Neural progenitor cell (in vitro differentiated cells): Measurements from ENCODE around the gene KCTD13. TPM values are rescaled to one million over a fixed set of nuclear protein-coding genes. Genes with fewer than 3 reads are reported as not detected.

Experiments used
- DNase-seq: peaks from one replicate; pipeline ENCODE4 v3.0.0-alpha.2; 2016; ENCODE audit warnings: low spot score
- H2AFZ ChIP-seq: fragments of 200-600 bp; sonication (generic); replicated peaks from 2 replicates; pipeline ENCODE4 v1.6.1; 2016; ENCODE audit warnings: antibody characterized with exemption
- H3F3A ChIP-seq: fragments of 200-600 bp; sonication (generic); 2 replicates; pipeline ENCODE4 v1.6.1; 2016; ENCODE audit warnings: antibody characterized with exemption, low read depth
- H3K27ac ChIP-seq: fragments of 200-600 bp; sonication (generic); 2 replicates; pipeline ENCODE4 v1.5.1; 2016; ENCODE audit warnings: mild to moderate bottlenecking
- H3K27me3 ChIP-seq: fragments of 200-600 bp; sonication (generic); 2 replicates; pipeline ENCODE4 v1.6.1; 2016; ENCODE audit warnings: mild to moderate bottlenecking, moderate library complexity
- H3K36me3 ChIP-seq: fragments of 200-600 bp; sonication (generic); 2 replicates; pipeline ENCODE4 v1.5.1; 2016
- H3K4me1 ChIP-seq: fragments of 200-600 bp; sonication (generic); 2 replicates; pipeline ENCODE4 v1.6.1; 2016; ENCODE audit warnings: mixed run types
- H3K4me2 ChIP-seq: fragments of 200-600 bp; sonication (generic); 2 replicates; pipeline ENCODE4 v1.6.1; 2016
- H3K4me3 ChIP-seq: fragments of 200-600 bp; sonication (generic); 2 replicates; pipeline ENCODE4 v1.5.1; 2016
- H3K79me2 ChIP-seq: fragments of 200-600 bp; sonication (generic); 2 replicates; pipeline ENCODE4 v1.6.1; 2016; ENCODE audit warnings: low read depth
- H3K9ac ChIP-seq: fragments of 200-600 bp; sonication (generic); 2 replicates; pipeline ENCODE4 v1.6.1; 2016
- H3K9me3 ChIP-seq: fragments of 200-600 bp; sonication (generic); 2 replicates; pipeline ENCODE4 v1.5.1; 2016; ENCODE audit warnings: low read depth
- H4K20me1 ChIP-seq: fragments of 200-600 bp; sonication (generic); 2 replicates; pipeline ENCODE4 v1.6.1; 2016; ENCODE audit warnings: low read depth
- H3K27ac Mint-ChIP-seq: 3 replicates; pipeline ENCODE4 v1.8.0; 2021; ENCODE audit warnings: mixed read lengths
- H3K27me3 Mint-ChIP-seq: 2 replicates; pipeline ENCODE4 v1.8.0; 2022; ENCODE audit warnings: low read depth, mild to moderate bottlenecking, inconsistent platforms, moderate library complexity, mixed read lengths; ENCODE audit not compliant: insufficient read depth
- H3K36me3 Mint-ChIP-seq: 3 replicates; pipeline ENCODE4 v1.8.0; 2021; ENCODE audit warnings: mixed read lengths
- H3K4me1 Mint-ChIP-seq: 3 replicates; pipeline ENCODE4 v1.8.0; 2021; ENCODE audit warnings: mixed read lengths
- H3K4me3 Mint-ChIP-seq: 3 replicates; pipeline ENCODE4 v1.8.0; 2021; ENCODE audit warnings: mild to moderate bottlenecking, moderate library complexity, mixed read lengths
- H3K9me3 Mint-ChIP-seq: 3 replicates; pipeline ENCODE4 v1.8.0; 2020; ENCODE audit warnings: mixed read lengths
- CTCF ChIP-seq: fragments of 200-600 bp; sonication (generic); IDR thresholded peaks from 2 replicates; pipeline ENCODE4 v1.5.1; 2017; ENCODE audit warnings: antibody characterized with exemption, mild to moderate bottlenecking
- EZH2 ChIP-seq: fragments of 200-600 bp; sonication (generic); IDR thresholded peaks from 2 replicates; pipeline ENCODE4 v1.6.1; 2017; ENCODE audit warnings: antibody characterized with exemption, mild to moderate bottlenecking, moderate library complexity
- EZH2phosphoT487 ChIP-seq: fragments of 200-600 bp; sonication (generic); IDR thresholded peaks from 2 replicates; pipeline ENCODE4 v1.6.1; 2017; ENCODE audit warnings: antibody characterized with exemption
- total RNA-seq: library from RNA; depleted of rRNA; stranded (reverse); fragments of >200 nt; gene quantifications from 2 replicates; pipeline ENCODE4 v1.2.3, GENCODE V29; 2015; ENCODE audit warnings: low replicate concordance

KCTD13 gene
- total RNA-seq, 1 donor from 2014 or later = 3.9 TPM

- no peaks in the 10 kb centered on the region for H3K79me2 ChIP-seq
- H3K4me3 ChIP-seq = no peak overlapping the region
- H3K27ac ChIP-seq = no peak overlapping the region
- peaks cover 9% of the 10 kb centered on the region for H3K36me3 Mint-ChIP-seq
- H3K27me3 ChIP-seq = no peaks in the 10 kb centered on the region
- peaks cover 2% of the 10 kb centered on the region for H3K36me3 ChIP-seq
- H3K9me3 Mint-ChIP-seq = no peaks in the 10 kb centered on the region
- H3K4me2 ChIP-seq = no peak overlapping the region
- no peak for DNase-seq
- peaks cover 8% of the 10 kb centered on the region for H3F3A ChIP-seq
- no peaks in the 10 kb centered on the region for H3K27me3 Mint-ChIP-seq
- no peak overlapping the region for H2AFZ ChIP-seq
- peaks cover 3% of the 10 kb centered on the region for H3K4me1 Mint-ChIP-seq
- H3K9ac ChIP-seq = no peak overlapping the region
- H3K9me3 ChIP-seq = no peaks in the 10 kb centered on the region
- no peak for TF ChIP-seq EZH2
- no peak for TF ChIP-seq CTCF
- TF ChIP-seq EZH2phosphoT487 = no peak
- H3K4me3 Mint-ChIP-seq = no peak overlapping the region
- H3K27ac Mint-ChIP-seq = no peak overlapping the region
- H3K4me1 ChIP-seq = no peaks in the 10 kb centered on the region
- H4K20me1 ChIP-seq = no peaks in the 10 kb centered on the region
Observed at GRCh38 chr16:29913514-29913913, 12.5 kb downstream of the KCTD13 start.

- H3K27me3 Mint-ChIP-seq = no peaks in the 10 kb centered on the region
- H2AFZ ChIP-seq = no peak overlapping the region
- no peak overlapping the region for H3K4me3 Mint-ChIP-seq
- no peaks in the 10 kb centered on the region for H3K27me3 ChIP-seq
- H3K9me3 ChIP-seq = no peaks in the 10 kb centered on the region
- H3K36me3 ChIP-seq = no peaks in the 10 kb centered on the region
- peaks cover 10% of the 10 kb centered on the region for H3F3A ChIP-seq
- H3K4me1 ChIP-seq = no peaks in the 10 kb centered on the region
- TF ChIP-seq EZH2 = no peak
- no peak for TF ChIP-seq EZH2phosphoT487
- no peak for TF ChIP-seq CTCF
- no peak overlapping the region for H3K27ac Mint-ChIP-seq
- no peak overlapping the region for H3K4me2 ChIP-seq
- no peak overlapping the region for H3K4me3 ChIP-seq
- H3K9ac ChIP-seq = peak overlapping the region; percentile 37
- H3K27ac ChIP-seq = no peak overlapping the region
- H3K36me3 Mint-ChIP-seq = peaks cover 9% of the 10 kb centered on the region
- no peak for DNase-seq
- H3K4me1 Mint-ChIP-seq = peaks cover 3% of the 10 kb centered on the region
- H3K9me3 Mint-ChIP-seq = no peaks in the 10 kb centered on the region
- no peaks in the 10 kb centered on the region for H3K79me2 ChIP-seq
- H4K20me1 ChIP-seq = no peaks in the 10 kb centered on the region
Observed at GRCh38 chr16:29912087-29912486, 13.9 kb downstream of the KCTD13 start.

GRCh38 chr16:29911676-29912010 is 14.4 kb downstream of the KCTD13 start:
- H2AFZ ChIP-seq = no peak overlapping the region
- no peak overlapping the region for H3K4me2 ChIP-seq
- no peaks in the 10 kb centered on the region for H3K9me3 ChIP-seq
- H3F3A ChIP-seq = peaks cover 11% of the 10 kb centered on the region
- H4K20me1 ChIP-seq = no peaks in the 10 kb centered on the region
- peak overlapping the region; percentile 37 for H3K9ac ChIP-seq
- no peaks in the 10 kb centered on the region for H3K36me3 ChIP-seq
- no peak overlapping the region for H3K27ac ChIP-seq
- Mint-ChIP-seq H3K4me1 (peaks cover 3% of the 10 kb centered on the region), H3K9me3 (no peaks in the 10 kb centered on the region), H3K27ac (no peak overlapping the region), H3K36me3 (peaks cover 9% of the 10 kb centered on the region), H3K4me3 (no peak overlapping the region), H3K27me3 (no peaks in the 10 kb centered on the region)
- no peaks in the 10 kb centered on the region for H3K27me3 ChIP-seq
- no peak overlapping the region for H3K4me3 ChIP-seq
- DNase-seq = no peak
- no peaks in the 10 kb centered on the region for H3K79me2 ChIP-seq
- TF ChIP-seq EZH2phosphoT487 = no peak
- TF ChIP-seq CTCF = no peak
- TF ChIP-seq EZH2 = no peak
- no peaks in the 10 kb centered on the region for H3K4me1 ChIP-seq
